Smooth muscle cell (in vitro differentiated cells): ENCODE results near the gene LRRC55. TPM values are rescaled to one million over a fixed set of nuclear protein-coding genes. Genes with fewer than 3 reads are reported as not detected.
"Not testable (repeated sequence)": the region's sequence is repeated elsewhere in the genome, so short reads cannot be mapped to it uniquely, and the experiment has no call there.

Experiments used
- DNase-seq: peaks from one replicate; lab custom pipeline; 2025; ENCODE audit not compliant: unreplicated experiment; lab: John Stamatoyannopoulos, UW
- H2AFZ ChIP-seq: fragments of 200-600 bp; sonication (generic); 2 replicates; pipeline ENCODE4 v1.6.0; 2016; ENCODE audit warnings: antibody characterized with exemption, low read depth, mild to moderate bottlenecking
- H3F3A ChIP-seq: fragments of 200-600 bp; sonication (generic); 2 replicates; pipeline ENCODE4 v1.6.0; 2017; ENCODE audit warnings: antibody characterized with exemption, low read depth
- H3K27ac ChIP-seq: fragments of 200-600 bp; sonication (generic); 2 replicates; pipeline ENCODE4 v1.5.1; 2016; ENCODE audit warnings: low read depth, mild to moderate bottlenecking
- H3K27me3 ChIP-seq: fragments of 200-600 bp; sonication (generic); 2 replicates; pipeline ENCODE4 v1.6.1; 2016; ENCODE audit warnings: low read depth, mild to moderate bottlenecking
- H3K36me3 ChIP-seq: fragments of 200-600 bp; sonication (generic); 2 replicates; pipeline ENCODE4 v1.5.1; 2016; ENCODE audit warnings: low read depth
- H3K4me1 ChIP-seq: fragments of 200-600 bp; sonication (generic); 2 replicates; pipeline ENCODE4 v1.5.1; 2016; ENCODE audit warnings: low read depth
- H3K4me2 ChIP-seq: fragments of 200-600 bp; sonication (generic); 2 replicates; pipeline ENCODE4 v1.6.0; 2016; ENCODE audit warnings: mild to moderate bottlenecking
- H3K4me3 ChIP-seq: fragments of 200-600 bp; sonication (generic); 2 replicates; pipeline ENCODE4 v1.5.1; 2016; ENCODE audit warnings: mild to moderate bottlenecking
- H3K79me2 ChIP-seq: fragments of 200-600 bp; sonication (generic); 2 replicates; pipeline ENCODE4 v1.6.0; 2016; ENCODE audit warnings: low read depth, mild to moderate bottlenecking
- H3K9ac ChIP-seq: fragments of 200-600 bp; sonication (generic); 2 replicates; pipeline ENCODE4 v1.6.0; 2016; ENCODE audit warnings: low read depth
- H3K9me3 ChIP-seq: fragments of 200-600 bp; sonication (generic); replicated peaks from 2 replicates; pipeline ENCODE4 v1.5.1; 2016; ENCODE audit warnings: low read depth
- H4K20me1 ChIP-seq: fragments of 200-600 bp; sonication (generic); 2 replicates; pipeline ENCODE4 v1.6.0; 2016; ENCODE audit warnings: low read depth
- CTCF ChIP-seq: fragments of 200-600 bp; sonication (generic); IDR thresholded peaks from 2 replicates; pipeline ENCODE4 v1.5.1; 2017; ENCODE audit warnings: borderline replicate concordance, mild to moderate bottlenecking, antibody characterized with exemption; ENCODE audit not compliant: insufficient read depth, poor library complexity, severe bottlenecking
- whole genome bisulfite sequencing: methylation state at CpG from one replicate; pipeline ENCODE4 v1.1.7; 2016; ENCODE audit warnings: low lambda C conversion rate; 5-methylcytosine and 5-hydroxymethylcytosine counted together
- polyA plus RNA-seq: library from polyadenylated mRNA; unstranded; fragments of >200 nt; fragmentation: Nextera tagmentation; extraction: Ambion mirVana; gene quantifications from 2 replicates; pipeline ENCODE4 v1.2.1, GENCODE V29; 2016
- total RNA-seq: library from RNA; depleted of rRNA; stranded (reverse); fragments of >200 nt; gene quantifications from 2 replicates; pipeline ENCODE4 v1.2.3, GENCODE V29; 2014

Gene LRRC55
- total and polyA plus RNA-seq, 2 experiments from 2014 or later = 0.10 TPM; not detected in 1

DNA sequence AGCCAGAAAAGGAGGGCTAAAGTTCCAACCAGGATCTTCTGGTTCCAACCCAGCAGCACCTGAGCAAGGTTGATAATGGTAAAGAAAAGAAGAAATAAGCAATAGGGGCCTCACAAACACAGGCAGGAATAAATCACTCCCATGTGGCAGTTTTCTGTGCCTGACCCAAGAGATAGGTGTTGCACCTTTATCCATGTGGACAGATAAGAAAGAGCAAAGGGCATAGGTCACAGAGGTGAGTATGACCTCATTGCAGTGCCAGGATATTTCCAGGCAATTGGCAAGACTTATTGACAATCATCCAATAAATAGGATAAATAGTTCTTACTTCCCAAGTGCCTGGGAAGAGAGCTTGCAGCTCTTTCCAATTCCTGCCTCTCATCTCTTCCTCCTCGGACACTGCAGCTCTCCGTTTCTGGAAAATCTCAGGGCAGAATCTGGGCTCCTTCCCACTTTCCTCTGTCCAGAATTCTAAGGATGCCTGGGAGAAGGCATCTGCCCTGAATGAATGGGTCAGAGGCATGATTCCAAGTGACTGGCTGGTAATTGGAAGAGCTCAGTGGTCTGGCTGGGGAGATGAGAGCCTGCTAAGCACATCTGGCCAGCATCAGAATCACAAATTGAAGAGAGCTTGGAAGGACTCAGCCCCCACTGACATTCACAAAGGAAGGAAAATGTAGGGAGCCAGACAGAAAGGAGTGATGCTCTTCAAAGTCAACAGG, 14.5 kb upstream of the LRRC55 start:
- H3K4me2 ChIP-seq = no peak overlapping the region
- no peak for DNase-seq
- H3F3A ChIP-seq = no peaks in the 10 kb centered on the region
- no peaks in the 10 kb centered on the region for H3K4me1 ChIP-seq
- no peaks in the 10 kb centered on the region for H3K36me3 ChIP-seq
- no peaks in the 10 kb centered on the region for H4K20me1 ChIP-seq
- no peaks in the 10 kb centered on the region for H3K9me3 ChIP-seq
- no peak overlapping the region for H3K27ac ChIP-seq
- no peak overlapping the region for H3K4me3 ChIP-seq
- no peak overlapping the region for H3K9ac ChIP-seq
- no peaks in the 10 kb centered on the region for H3K27me3 ChIP-seq
- no peaks in the 10 kb centered on the region for H3K79me2 ChIP-seq
- WGBS = 15% methylated on average over 2 of the region's 2 CpGs
- H2AFZ ChIP-seq = no peak overlapping the region
- TF ChIP-seq CTCF = no peak

- WGBS = 100% methylated on average over 2 of the region's 2 CpGs
Observed at GRCh38 chr11:57169732-57170313, 11.9 kb upstream of the LRRC55 start.

DNA sequence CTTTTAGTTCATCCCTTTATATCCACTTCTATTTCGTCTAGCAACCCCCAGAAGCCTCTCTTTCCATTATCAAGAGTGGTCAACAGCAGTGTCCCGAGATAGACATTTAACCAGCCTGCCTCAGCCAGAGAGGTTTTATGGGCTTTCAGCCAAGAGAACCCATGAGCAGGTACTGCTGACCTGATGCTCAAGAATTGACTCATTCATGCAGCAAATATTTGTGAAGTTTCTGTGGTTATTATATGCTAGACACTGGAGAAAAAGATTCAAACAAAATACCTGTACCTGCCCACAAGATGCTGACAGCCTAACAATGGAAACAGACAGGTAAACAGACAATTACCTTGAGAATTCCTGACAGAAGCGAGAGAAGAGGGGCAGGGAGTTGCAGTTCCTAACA, 9.7 kb upstream of the LRRC55 start:
- no peak overlapping the region for H3K4me3 ChIP-seq

More at GRCh38 chr11:57169732-57170313, 11.9 kb upstream of the LRRC55 start:
- not testable (repeated sequence) for DNase-seq, H3K27me3 ChIP-seq, H3K27ac ChIP-seq, H3K4me3 ChIP-seq, H3K79me2 ChIP-seq, H3K4me1 ChIP-seq, H3K9me3 ChIP-seq, H3K4me2 ChIP-seq, H3K36me3 ChIP-seq, H3F3A ChIP-seq, H2AFZ ChIP-seq, H3K9ac ChIP-seq, H4K20me1 ChIP-seq

GRCh38 chr11:57174656-57175055, 7.1 kb upstream of the LRRC55 start:
- Histone ChIP-seq H2AFZ (no peak overlapping the region), H3F3A (no peaks in the 10 kb centered on the region), H3K4me1 (no peaks in the 10 kb centered on the region), H3K4me3 (no peak overlapping the region), H3K79me2 (no peaks in the 10 kb centered on the region), H3K36me3 (no peaks in the 10 kb centered on the region), H4K20me1 (no peaks in the 10 kb centered on the region), H3K27ac (no peak overlapping the region), H3K9ac (no peak overlapping the region), H3K9me3 (no peaks in the 10 kb centered on the region), H3K27me3 (peaks cover 10% of the 10 kb centered on the region), H3K4me2 (no peak overlapping the region)
- no peak for DNase-seq
- no peak for TF ChIP-seq CTCF
- WGBS = 89% methylated on average over 5 of the region's 5 CpGs

More for the DNA sequence above, 9.7 kb upstream of the LRRC55 start:
- H3K4me1 ChIP-seq = no peaks in the 10 kb centered on the region
- no peaks in the 10 kb centered on the region for H3F3A ChIP-seq
- no peak for TF ChIP-seq CTCF
- H3K79me2 ChIP-seq = no peaks in the 10 kb centered on the region
- no peaks in the 10 kb centered on the region for H3K27me3 ChIP-seq
- no peak overlapping the region for H3K9ac ChIP-seq
- no peaks in the 10 kb centered on the region for H3K9me3 ChIP-seq
- H3K36me3 ChIP-seq = no peaks in the 10 kb centered on the region
- H3K4me2 ChIP-seq = no peak overlapping the region
- H2AFZ ChIP-seq = no peak overlapping the region
- WGBS = 67% methylated on average over 3 of the region's 3 CpGs
- no peak overlapping the region for H3K27ac ChIP-seq
- H4K20me1 ChIP-seq = no peaks in the 10 kb centered on the region
- DNase-seq = no peak
